RWPE2 (cell line): ENCODE data around the gene SAP30BP.

ENCODE experiments used
- ATAC-seq: fragments of 200-7000 bp; cut with Tn5 transposase; 3 replicates; pipeline ENCODE4 v1.9.1; 2021; ENCODE audit warnings: low read depth
- DNase-seq: peaks from one replicate; pipeline ENCODE4 v3.0.0-alpha.2; 2020; ENCODE audit warnings: low spot score
- H3K27ac ChIP-seq: fragments of 450-650 bp; 2 replicates; pipeline ENCODE4 v1.5.1; 2017; ENCODE audit warnings: mild to moderate bottlenecking; ENCODE audit not compliant: poor library complexity, severe bottlenecking
- H3K27me3 ChIP-seq: fragments of 250-450 bp; sonication (Bioruptor Pico); 2 replicates; pipeline ENCODE4 v1.5.1; 2021; ENCODE audit warnings: mild to moderate bottlenecking, moderate library complexity; ENCODE audit not compliant: insufficient read depth, poor library complexity, severe bottlenecking
- H3K36me3 ChIP-seq: fragments of 250-450 bp; sonication (Bioruptor Pico); 2 replicates; pipeline ENCODE4 v1.5.1; 2020; ENCODE audit warnings: low read depth, mild to moderate bottlenecking, moderate library complexity
- H3K4me1 ChIP-seq: fragments of 250-450 bp; sonication (Bioruptor Pico); 2 replicates; pipeline ENCODE4 v1.5.1; 2021; ENCODE audit warnings: mild to moderate bottlenecking, moderate library complexity; ENCODE audit not compliant: insufficient read depth, poor library complexity, severe bottlenecking
- H3K4me3 ChIP-seq: fragments of 250-450 bp; sonication (Bioruptor Pico); 2 replicates; pipeline ENCODE4 v1.5.1; 2021; ENCODE audit warnings: mild to moderate bottlenecking, moderate library complexity; ENCODE audit not compliant: severe bottlenecking
- H3K9me3 ChIP-seq: fragments of 250-450 bp; sonication (Bioruptor Pico); 2 replicates; pipeline ENCODE4 v1.5.1; 2021; ENCODE audit warnings: mild to moderate bottlenecking, moderate library complexity; ENCODE audit not compliant: severe bottlenecking
- TF ChIP-seq, protein P1 (sequence below): fragments of 450-650 bp; IDR thresholded peaks from one replicate; pipeline ENCODE4 v1.5.1; 2017; ENCODE audit warnings: mild to moderate bottlenecking, moderate library complexity; ENCODE audit not compliant: poor library complexity, severe bottlenecking

SAP30BP gene

GRCh38 chr17:75661531-75661930 lies 5.6 kb upstream of the SAP30BP start:
- DNase-seq (no peak), ATAC-seq (no peak)
- peaks cover 83% of the 10 kb centered on the region for H3K36me3 ChIP-seq
- TF ChIP-seq, protein P1, sequence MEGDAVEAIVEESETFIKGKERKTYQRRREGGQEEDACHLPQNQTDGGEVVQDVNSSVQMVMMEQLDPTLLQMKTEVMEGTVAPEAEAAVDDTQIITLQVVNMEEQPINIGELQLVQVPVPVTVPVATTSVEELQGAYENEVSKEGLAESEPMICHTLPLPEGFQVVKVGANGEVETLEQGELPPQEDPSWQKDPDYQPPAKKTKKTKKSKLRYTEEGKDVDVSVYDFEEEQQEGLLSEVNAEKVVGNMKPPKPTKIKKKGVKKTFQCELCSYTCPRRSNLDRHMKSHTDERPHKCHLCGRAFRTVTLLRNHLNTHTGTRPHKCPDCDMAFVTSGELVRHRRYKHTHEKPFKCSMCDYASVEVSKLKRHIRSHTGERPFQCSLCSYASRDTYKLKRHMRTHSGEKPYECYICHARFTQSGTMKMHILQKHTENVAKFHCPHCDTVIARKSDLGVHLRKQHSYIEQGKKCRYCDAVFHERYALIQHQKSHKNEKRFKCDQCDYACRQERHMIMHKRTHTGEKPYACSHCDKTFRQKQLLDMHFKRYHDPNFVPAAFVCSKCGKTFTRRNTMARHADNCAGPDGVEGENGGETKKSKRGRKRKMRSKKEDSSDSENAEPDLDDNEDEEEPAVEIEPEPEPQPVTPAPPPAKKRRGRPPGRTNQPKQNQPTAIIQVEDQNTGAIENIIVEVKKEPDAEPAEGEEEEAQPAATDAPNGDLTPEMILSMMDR, result no peak
- H3K4me1 ChIP-seq, result peaks cover 7% of the 10 kb centered on the region
- no peaks in the 10 kb centered on the region for H3K9me3 ChIP-seq
- no peak overlapping the region for H3K4me3 ChIP-seq
- H3K27ac ChIP-seq, result no peak overlapping the region
- no peaks in the 10 kb centered on the region for H3K27me3 ChIP-seq

DNA sequence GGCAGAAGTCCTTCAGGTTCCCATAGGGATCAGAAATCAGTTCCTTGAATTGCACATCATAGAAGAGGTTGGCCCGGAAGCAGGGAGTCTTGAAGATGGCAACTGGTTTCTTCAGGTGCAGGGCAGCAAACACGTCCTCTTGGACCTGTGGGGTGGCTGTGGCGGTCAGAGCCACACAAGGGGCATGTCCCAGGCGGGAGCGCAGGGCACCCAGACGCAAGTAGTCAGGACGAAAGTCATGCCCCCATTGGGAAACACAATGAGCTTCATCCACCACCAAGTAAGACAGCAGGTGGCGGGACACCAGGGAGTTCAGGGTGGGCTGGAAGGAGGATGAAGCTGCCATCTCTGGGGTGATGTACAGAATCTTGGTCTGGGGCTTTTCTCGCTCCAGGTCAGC lies 4.6 kb upstream of the SAP30BP start:
- H3K36me3 ChIP-seq, result peaks cover 75% of the 10 kb centered on the region
- TF ChIP-seq, protein P1, result no peak
- DNase-seq (no peak), ATAC-seq (no peak)
- peaks cover 7% of the 10 kb centered on the region for H3K4me1 ChIP-seq
- no peaks in the 10 kb centered on the region for H3K9me3 ChIP-seq
- no peak overlapping the region for H3K27ac ChIP-seq
- no peak overlapping the region for H3K4me3 ChIP-seq
- H3K27me3 ChIP-seq, result no peaks in the 10 kb centered on the region

- DNase-seq (no peak), ATAC-seq (no peak)
- TF ChIP-seq, protein P1, result no peak
- H3K27ac ChIP-seq, result no peak overlapping the region
- H3K27me3 ChIP-seq, result no peaks in the 10 kb centered on the region
- no peaks in the 10 kb centered on the region for H3K9me3 ChIP-seq
- no peak overlapping the region for H3K4me3 ChIP-seq
- H3K4me1 ChIP-seq, result peaks cover 14% of the 10 kb centered on the region
- H3K36me3 ChIP-seq, result peaks cover 74% of the 10 kb centered on the region
Measured at GRCh38 chr17:75664099-75664549, 3.0 kb upstream of the SAP30BP start.

- no peak for DNase-seq
- Histone ChIP-seq H3K4me3 (peak overlapping the region; percentile 83), H3K9me3 (no peaks in the 10 kb centered on the region), H3K27ac (no peak overlapping the region), H3K4me1 (peaks cover 14% of the 10 kb centered on the region), H3K36me3 (peaks cover 76% of the 10 kb centered on the region), H3K27me3 (no peaks in the 10 kb centered on the region)
- TF ChIP-seq, protein P1, result no peak
- no peak for ATAC-seq
Measured at GRCh38 chr17:75665981-75666380, 1.2 kb upstream of the SAP30BP start.

- Histone ChIP-seq H3K27me3 (no peaks in the 10 kb centered on the region), H3K36me3 (peaks cover 77% of the 10 kb centered on the region)
- TF ChIP-seq, protein P1, result no peak
Measured at GRCh38 chr17:75667825-75668224, 687 bp downstream of the SAP30BP start.

More at GRCh38 chr17:75667825-75668224, 687 bp downstream of the SAP30BP start:
- no peaks in the 10 kb centered on the region for H3K9me3 ChIP-seq
- H3K4me3 ChIP-seq, result peak overlapping the region; percentile 83
- peak overlapping the region; percentile 53 for H3K27ac ChIP-seq
- H3K4me1 ChIP-seq, result peaks cover 14% of the 10 kb centered on the region
- DNase-seq (no peak), ATAC-seq (no peak)
